GM12891 (cell line): Measurements from ENCODE around the gene MVB12B.
"Not testable (repeated sequence)": the region's sequence is repeated elsewhere in the genome, so short reads cannot be mapped to it uniquely, and the experiment has no call there.

ENCODE experiments used
- DNase-seq: peaks from one replicate; pipeline ENCODE4 v3.0.0; 2011; ENCODE audit warnings: low spot score; ENCODE audit not compliant: insufficient read length
- FAIRE-seq: peaks from 2 replicates; lab custom pipeline; 2011; peaks lifted over from hg19 to GRCh38; lab: Jason Lieb, UNC
- PAX5 ChIP-seq: IDR thresholded peaks from 2 replicates; pipeline ENCODE4 v1.6.1; 2011; ENCODE audit warnings: low read length, moderate library complexity, mild to moderate bottlenecking; ENCODE audit not compliant: insufficient read depth, severe bottlenecking
- POLR2A ChIP-seq: IDR thresholded peaks from 2 replicates; pipeline ENCODE4 v1.6.1; 2011; ENCODE audit warnings: low read depth, low read length, control low read depth
- POLR2AphosphoS5 ChIP-seq: IDR thresholded peaks from 2 replicates; pipeline ENCODE4 v1.6.1; 2011; ENCODE audit warnings: low read depth, low read length, control low read depth
- POU2F2 ChIP-seq: IDR thresholded peaks from 2 replicates; pipeline ENCODE4 v1.6.1; 2011; ENCODE audit warnings: low read depth, mild to moderate bottlenecking, control low read depth, low read length, moderate library complexity
- SPI1 ChIP-seq: IDR thresholded peaks from 2 replicates; pipeline ENCODE4 v1.6.1; 2011; ENCODE audit warnings: low read depth, low read length, control low read depth
- TAF1 ChIP-seq: IDR thresholded peaks from 2 replicates; pipeline ENCODE4 v1.6.1; 2011; ENCODE audit warnings: low read depth, low read length, control low read depth

Gene MVB12B

DNA sequence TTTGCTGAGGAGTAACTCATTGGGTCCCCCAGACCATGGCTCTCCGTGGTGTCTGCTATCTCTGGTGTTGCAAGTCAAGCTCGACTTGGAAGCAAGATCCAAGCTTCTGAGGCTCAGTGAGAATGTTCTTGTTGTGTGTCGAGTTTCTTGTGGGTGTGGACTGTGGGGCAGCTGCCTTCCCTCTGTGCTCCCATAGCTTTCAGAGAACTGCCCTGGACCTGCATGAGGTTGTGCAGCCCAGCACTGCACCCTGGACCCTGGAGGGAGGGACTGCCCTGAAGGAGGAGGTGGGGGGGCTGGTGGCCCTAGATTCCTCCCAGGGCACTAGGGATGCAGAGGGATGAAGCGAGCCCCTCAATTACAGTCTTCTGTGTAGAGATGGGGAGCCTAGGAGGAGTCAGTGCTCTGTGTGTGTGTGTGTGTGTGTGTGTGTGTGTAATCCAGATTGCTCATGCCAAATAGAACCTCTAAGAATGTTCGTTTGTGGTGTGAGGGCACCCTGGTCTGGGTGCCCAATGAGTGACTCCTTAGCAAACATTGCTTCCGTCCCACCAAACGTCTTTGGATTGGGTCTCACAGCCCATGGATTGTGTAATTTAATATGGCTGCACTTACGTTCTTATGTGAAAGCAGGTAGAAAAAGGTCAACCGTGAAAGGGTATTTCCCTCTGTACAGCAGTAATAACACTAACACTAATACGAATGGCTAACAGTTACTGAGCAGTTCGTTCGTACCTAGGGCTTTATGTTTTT is 143.8 kb downstream of the MVB12B start:
- TF ChIP-seq SPI1 (no peak), POU2F2 (no peak), POLR2A (no peak), POLR2AphosphoS5 (no peak), TAF1 (no peak), PAX5 (no peak)
- DNase-seq (no peak), FAIRE-seq (peak; percentile 13)

DNA sequence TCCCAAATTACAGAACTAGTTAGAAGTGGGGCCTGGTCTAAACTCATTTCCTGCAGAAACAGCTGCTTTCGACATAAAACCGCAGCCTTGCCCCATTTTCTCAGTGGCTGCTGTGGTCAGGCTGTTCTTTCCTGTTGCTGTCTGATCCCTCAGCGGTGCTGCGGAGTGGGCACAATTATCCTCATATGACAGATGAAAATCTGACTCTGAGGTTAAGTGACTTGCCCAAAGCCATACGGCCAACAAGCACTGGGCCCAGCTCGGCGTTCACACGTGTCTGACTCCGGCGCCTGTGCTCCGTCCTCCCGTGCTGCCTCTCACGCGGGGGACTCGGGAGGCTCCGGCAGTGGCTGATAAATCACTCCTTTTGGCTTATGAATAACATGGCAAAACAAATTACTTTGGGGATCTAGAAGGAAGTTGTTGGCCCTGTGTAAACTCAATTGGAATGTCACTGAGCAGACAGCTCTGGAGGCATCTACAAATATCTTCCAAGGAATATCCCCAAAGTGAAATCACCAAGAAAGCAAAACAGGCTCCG is 144.5 kb downstream of the MVB12B start:
- FAIRE-seq (peak; percentile 91), DNase-seq (peak; percentile 40)
- TF ChIP-seq POU2F2, result peak; percentile 44; the same call in 1 of the 2 replicates
- TF ChIP-seq POLR2AphosphoS5, result no peak

DNA sequence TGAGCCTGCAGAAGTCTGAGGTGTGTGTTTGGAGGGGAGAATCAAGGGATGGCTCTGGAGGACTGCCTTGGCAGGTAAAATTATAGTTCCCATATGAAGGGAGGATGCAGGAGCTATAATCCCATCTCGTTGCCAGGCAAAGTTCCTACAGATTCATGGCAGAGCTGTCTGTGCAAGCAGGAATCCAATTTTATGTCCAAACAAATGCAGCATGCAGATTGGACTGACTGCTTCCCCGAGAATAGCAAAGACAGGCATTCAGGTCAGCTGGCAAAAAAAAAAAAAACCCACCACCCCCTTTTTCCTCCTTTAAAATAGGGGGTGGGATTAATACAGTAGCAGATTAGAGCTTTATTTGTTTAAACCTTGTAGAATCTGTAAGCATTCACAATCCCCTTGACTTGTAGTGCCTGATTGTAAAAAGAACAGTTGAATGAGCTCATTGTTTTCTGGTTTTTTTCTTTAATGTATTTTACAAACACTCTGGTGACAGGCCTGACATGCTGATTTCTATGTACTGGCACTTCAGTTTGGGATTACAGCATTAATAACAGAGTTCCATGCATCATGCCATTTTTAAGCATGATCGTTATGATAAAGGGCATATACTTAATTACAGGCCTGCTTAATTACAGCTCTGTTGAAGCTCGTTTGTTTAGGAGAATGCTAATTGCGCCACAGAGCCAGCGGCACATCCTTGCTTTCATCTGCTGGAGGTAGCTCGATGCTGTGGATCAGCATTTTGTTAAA is 145.7 kb downstream of the MVB12B start:
- FAIRE-seq (no peak), DNase-seq (no peak)
- TF ChIP-seq TAF1 (no peak), PAX5 (no peak), POLR2AphosphoS5 (no peak), SPI1 (no peak), POU2F2 (no peak), POLR2A (no peak)

DNA sequence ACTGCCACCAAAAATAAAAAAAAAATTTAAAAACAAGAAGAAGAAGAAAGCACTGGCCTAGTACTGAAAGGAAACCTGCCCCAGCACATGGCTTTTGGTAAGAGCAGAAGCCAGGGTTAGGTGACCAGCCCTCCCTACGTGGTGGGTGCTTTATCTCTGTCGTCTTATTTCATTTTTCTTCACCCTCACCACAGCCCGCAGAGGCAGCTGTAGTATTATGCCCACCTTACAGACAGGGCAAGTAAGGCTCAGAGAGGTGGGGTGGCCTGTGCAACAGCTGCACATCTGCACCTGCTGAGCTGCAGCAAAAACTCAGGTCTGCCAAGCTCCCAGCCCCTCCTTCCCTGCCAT is 146.3 kb downstream of the MVB12B start:
- no peak for DNase-seq
- no peak for FAIRE-seq
- no peak for TF ChIP-seq POLR2AphosphoS5
- TF ChIP-seq PAX5, result no peak
- no peak for TF ChIP-seq POLR2A
- TF ChIP-seq SPI1, result no peak
- no peak for TF ChIP-seq TAF1
- TF ChIP-seq POU2F2, result no peak

DNA sequence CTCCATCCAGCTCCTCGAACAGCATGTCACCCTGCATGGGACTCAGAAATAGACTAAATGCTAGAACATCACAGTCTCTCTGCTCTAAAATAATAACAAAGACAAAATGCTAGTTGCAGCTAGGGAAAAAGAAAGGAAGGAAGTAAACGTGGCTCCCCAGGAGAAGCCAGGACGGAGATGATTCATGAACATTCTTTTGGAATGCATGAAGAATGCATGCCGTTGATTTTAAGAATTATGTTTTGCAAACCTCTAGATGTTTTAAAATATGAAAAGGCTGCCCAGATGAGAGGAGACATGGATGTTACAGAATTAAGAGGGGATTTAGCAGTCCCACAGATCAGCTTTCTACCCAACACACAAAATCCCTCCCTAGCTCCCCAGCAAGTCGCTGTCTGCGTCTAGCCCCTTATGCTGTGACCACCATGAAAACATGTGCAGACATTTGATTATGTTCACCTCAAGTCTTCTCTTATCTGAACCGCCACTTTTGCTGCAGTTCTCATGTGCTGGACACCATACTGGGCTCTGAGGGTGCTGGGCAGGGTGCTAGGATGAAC is 147.7 kb downstream of the MVB12B start:
- no peak for DNase-seq
- no peak for TF ChIP-seq TAF1
- no peak for FAIRE-seq

DNA sequence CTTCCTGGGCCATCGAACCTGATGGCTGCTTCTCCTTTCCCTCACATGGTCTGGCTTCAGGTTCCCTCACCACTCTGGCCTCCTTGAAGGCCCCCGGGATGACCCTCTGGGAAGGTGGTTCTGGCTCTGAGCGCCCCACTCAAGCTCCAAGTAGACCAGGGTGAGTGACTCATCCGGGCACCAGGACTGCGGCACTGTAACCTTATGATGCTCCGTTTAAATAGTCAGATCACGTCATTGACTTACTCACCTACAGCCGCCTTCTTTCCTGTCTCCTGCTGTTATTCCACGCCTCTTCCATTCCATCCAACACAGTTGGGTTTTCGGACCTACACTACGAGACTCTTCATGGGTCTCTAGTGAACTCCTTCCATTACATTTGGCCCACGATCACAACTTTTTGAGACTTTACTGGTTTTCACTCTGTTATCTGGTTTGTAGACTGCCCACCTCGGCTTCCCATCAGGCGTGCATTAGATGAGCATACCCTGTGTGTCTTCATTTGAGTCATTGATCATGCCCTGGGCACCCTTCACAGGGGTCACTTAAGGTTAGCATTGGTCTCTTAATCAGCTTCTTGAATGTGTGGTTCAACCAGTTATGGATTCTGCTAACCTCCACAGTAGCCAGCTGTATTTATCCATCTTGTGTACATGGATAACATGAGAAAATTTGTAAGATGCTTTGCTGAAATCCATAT is 148.3 kb downstream of the MVB12B start:
- FAIRE-seq (no peak), DNase-seq (no peak)
- TF ChIP-seq POLR2AphosphoS5 (no peak), TAF1 (no peak), PAX5 (no peak)

DNA sequence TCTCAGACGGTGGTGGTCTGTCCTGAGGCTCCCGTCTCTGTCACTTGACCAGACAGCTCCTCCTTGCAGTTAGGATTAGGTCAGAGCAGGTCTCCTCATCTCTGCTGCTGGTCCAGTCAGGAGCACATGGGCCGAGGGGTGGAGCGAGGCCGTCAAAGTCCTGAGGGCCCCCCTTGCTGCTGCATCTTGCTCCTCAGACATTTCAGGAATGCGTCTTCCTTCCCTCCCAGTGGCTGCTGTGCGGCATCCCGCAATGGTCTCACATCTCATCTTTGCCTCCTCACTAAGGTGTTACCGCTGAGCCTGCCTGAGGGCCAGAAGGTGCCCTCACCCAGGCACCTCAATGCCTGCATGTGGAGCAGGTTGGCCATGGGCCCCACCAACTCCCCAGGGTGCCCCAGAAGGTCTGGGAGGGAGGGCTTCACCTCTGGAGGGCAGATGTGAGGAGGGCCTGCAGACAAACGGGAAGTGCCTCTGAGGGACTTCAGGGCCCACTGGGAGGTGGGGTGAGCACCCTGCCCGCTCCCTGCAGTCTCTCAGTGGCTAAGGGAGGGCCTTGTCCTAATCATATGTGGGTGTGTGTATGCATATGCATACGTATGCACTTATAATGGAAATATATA is 149.4 kb downstream of the MVB12B start:
- DNase-seq (no peak), FAIRE-seq (no peak)
- TF ChIP-seq TAF1, result no peak
- TF ChIP-seq POU2F2, result no peak
- no peak for TF ChIP-seq POLR2A
- TF ChIP-seq SPI1, result no peak
- no peak for TF ChIP-seq POLR2AphosphoS5
- TF ChIP-seq PAX5, result no peak

DNA sequence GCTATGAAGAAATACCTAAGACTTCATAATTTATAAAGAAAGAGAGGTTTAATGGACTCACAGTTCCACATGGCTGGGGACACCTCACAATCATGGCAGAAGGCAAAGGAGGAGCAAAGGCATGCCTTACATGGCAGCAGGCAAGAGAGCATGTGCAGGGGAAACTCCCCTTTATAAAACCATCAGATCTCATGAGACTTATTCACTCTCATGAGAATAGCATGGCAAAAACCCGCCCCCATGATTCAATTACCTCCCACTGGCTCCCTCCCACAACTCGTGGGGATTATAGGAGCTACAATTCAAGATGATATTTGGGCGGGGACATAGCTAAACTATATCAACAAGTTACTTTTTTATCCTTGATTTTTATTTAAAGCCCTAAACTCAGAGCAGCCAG is 150.8 kb downstream of the MVB12B start:
- FAIRE-seq, DNase-seq: not testable (repeated sequence)

DNA sequence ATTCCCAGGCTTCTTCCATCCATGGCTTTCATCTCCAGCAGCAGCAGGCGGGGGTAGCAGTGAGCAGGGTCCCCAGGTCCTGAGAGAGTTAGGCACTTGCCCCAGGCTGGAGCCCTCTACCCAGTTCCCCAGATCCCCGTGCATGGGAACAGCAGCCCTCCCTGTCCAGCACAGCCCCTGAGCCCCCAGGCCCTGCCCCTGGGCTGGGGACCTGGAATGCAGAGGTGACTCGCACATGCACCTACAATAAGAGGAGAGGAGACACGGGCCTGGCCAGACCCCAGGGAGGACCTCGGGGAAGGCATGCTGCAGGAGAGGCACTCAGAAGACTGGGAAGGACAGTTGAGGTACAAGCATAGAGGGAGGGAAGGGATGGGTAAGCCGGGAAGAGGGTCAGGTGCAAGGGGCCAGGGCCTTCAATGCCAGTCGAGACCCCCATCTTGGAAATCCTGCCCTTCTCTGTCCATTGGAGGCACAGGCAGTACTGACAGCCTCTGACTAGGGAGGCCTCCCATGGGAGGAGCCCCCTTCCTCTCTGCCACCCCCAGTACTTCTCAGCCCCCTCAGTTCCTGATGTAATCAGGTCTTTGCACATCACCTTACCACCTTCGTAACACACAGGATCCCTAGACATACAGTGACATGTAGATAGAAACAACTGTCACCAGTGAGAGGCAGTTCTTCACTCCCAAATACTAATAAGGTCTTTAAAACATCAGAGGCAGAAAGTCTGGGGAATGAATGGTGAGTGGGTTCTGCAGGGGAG is 151.8 kb downstream of the MVB12B start:
- TF ChIP-seq POLR2AphosphoS5 (no peak), PAX5 (no peak), POU2F2 (no peak), POLR2A (no peak)
- no peak for DNase-seq
- no peak for FAIRE-seq
